Mucosa of gallbladder (tissue), 1 donor: ENCODE results near the gene AGBL1. TPM values are rescaled to one million over a fixed set of nuclear protein-coding genes. Genes with fewer than 3 reads are reported as not detected.
"Not testable (repeated sequence)": the region's sequence is repeated elsewhere in the genome, so short reads cannot be mapped to it uniquely, and the experiment has no call there.

Experiments
- DNase-seq: peaks from one replicate; pipeline ENCODE4 v3.0.0-alpha.2; 2020; ENCODE audit warnings: low spot score
- total RNA-seq: library from RNA; stranded (reverse); gene quantifications from one replicate; pipeline ENCODE4 v1.2.1, GENCODE V29; 2021
- donor health status: DM: no; HTN: no; CAD: no.

AGBL1 gene
- total RNA-seq, 1 donor from 2014 or later = not detected

GRCh38 chr15:86871964-86872363 is 792.3 kb downstream of the AGBL1 start:
- DNase-seq = no peak

- DNase-seq = no peak
Observed at GRCh38 chr15:86872782-86873181, 793.1 kb downstream of the AGBL1 start.

GRCh38 chr15:86875067-86875466 is 795.4 kb downstream of the AGBL1 start:
- DNase-seq = no peak

- no peak for DNase-seq
Observed at GRCh38 chr15:86876387-86876944, 796.8 kb downstream of the AGBL1 start.

GRCh38 chr15:86877171-86877631 is 797.5 kb downstream of the AGBL1 start:
- no peak for DNase-seq

- DNase-seq = not testable (repeated sequence)
Observed at GRCh38 chr15:86878844-86879243, 799.2 kb downstream of the AGBL1 start.

- DNase-seq = no peak
Observed at GRCh38 chr15:86879250-86880229, 799.9 kb downstream of the AGBL1 start.

GRCh38 chr15:86885616-86886015 is 805.9 kb downstream of the AGBL1 start:
- no peak for DNase-seq

- no peak for DNase-seq
Observed at GRCh38 chr15:86892774-86893449, 813.2 kb downstream of the AGBL1 start.

GRCh38 chr15:86894269-86894668 is 814.6 kb downstream of the AGBL1 start:
- DNase-seq = no peak

- no peak for DNase-seq
Observed at GRCh38 chr15:86903642-86904421, 824.2 kb downstream of the AGBL1 start.

GRCh38 chr15:86905625-86906256 is 826.1 kb downstream of the AGBL1 start:
- no peak for DNase-seq

GRCh38 chr15:86906376-86906775 is 826.7 kb downstream of the AGBL1 start:
- no peak for DNase-seq

- no peak for DNase-seq
Observed at GRCh38 chr15:86911022-86911421, 831.4 kb downstream of the AGBL1 start.

- no peak for DNase-seq
Observed at GRCh38 chr15:86912661-86913060, 833.0 kb downstream of the AGBL1 start.

GRCh38 chr15:86915811-86916331 is 836.2 kb downstream of the AGBL1 start:
- no peak for DNase-seq

- no peak for DNase-seq
Observed at GRCh38 chr15:86916671-86917360, 837.1 kb downstream of the AGBL1 start.

- DNase-seq = no peak
Observed at GRCh38 chr15:86917361-86917671, 837.6 kb downstream of the AGBL1 start.

GRCh38 chr15:86919581-86919980 is 839.9 kb downstream of the AGBL1 start:
- DNase-seq = no peak

- no peak for DNase-seq
Observed at GRCh38 chr15:86929461-86929860, 849.8 kb downstream of the AGBL1 start.
